ENCODE measurements around the gene ZNF888. TPM values are rescaled to one million over a fixed set of nuclear protein-coding genes. Genes with fewer than 3 reads are reported as not detected.
"Not testable (repeated sequence)": the region's sequence is repeated elsewhere in the genome, so short reads cannot be mapped to it uniquely, and the experiment has no call there.

The ZNF888 gene
- total RNA-seq, 1 donor, result 4.7 TPM

- DNase-seq (ENCODE audit: insufficient read length, low spot score, missing footprints), result no peak
- peaks cover 1% of the 10 kb centered on the region for H3K4me1 ChIP-seq (ENCODE audit: insufficient read depth, low read length)
- no peaks in the 10 kb centered on the region for H3K27me3 ChIP-seq (ENCODE audit: insufficient read depth, low read length)
- TF ChIP-seq CTCF (IDR thresholded peaks at IDR 0.05; ENCODE audit: extremely low read depth, low read depth, low read length), result no peak
- no peak overlapping the region for H2AFZ ChIP-seq (ENCODE audit: low read length)
- H3K27ac ChIP-seq (ENCODE audit: low read depth, low read length), result no peak overlapping the region
- no peaks in the 10 kb centered on the region for H4K20me1 ChIP-seq (ENCODE audit: insufficient read depth, low read length)
- H3K9me3 ChIP-seq (ENCODE audit: low read depth, low read length), result no peaks in the 10 kb centered on the region
- peaks cover 2% of the 10 kb centered on the region for H3K36me3 ChIP-seq (ENCODE audit: insufficient read depth, low read length)
- no peak overlapping the region for H3K4me3 ChIP-seq (ENCODE audit: insufficient read depth, low read length)
- H3K79me2 ChIP-seq (ENCODE audit: insufficient read depth, low read length), result peaks cover 3% of the 10 kb centered on the region
- no peak overlapping the region for H3K4me2 ChIP-seq (ENCODE audit: insufficient read depth, low read length)
These were observed 21.4 kb downstream of the ZNF888 start for GRCh38 chr19:52901842-52902241.

- H3K4me2 ChIP-seq (ENCODE audit: insufficient read depth, low read length); H3K4me1 ChIP-seq (ENCODE audit: insufficient read depth, low read length); H3K36me3 ChIP-seq (ENCODE audit: insufficient read depth, low read length); H3K27ac ChIP-seq (ENCODE audit: low read depth, low read length); H4K20me1 ChIP-seq (ENCODE audit: insufficient read depth, low read length); DNase-seq (ENCODE audit: insufficient read length, low spot score, missing footprints); H2AFZ ChIP-seq (ENCODE audit: low read length); H3K9me3 ChIP-seq (ENCODE audit: low read depth, low read length); H3K27me3 ChIP-seq (ENCODE audit: insufficient read depth, low read length); H3K4me3 ChIP-seq (ENCODE audit: insufficient read depth, low read length): not testable (repeated sequence)
- H3K79me2 ChIP-seq (ENCODE audit: insufficient read depth, low read length), result peaks cover 32% of the 10 kb centered on the region
These were observed 24.6 kb downstream of the ZNF888 start for GRCh38 chr19:52898596-52898995.

GRCh38 chr19:52898101-52898500 is 25.1 kb downstream of the ZNF888 start:
- H4K20me1 ChIP-seq (ENCODE audit: insufficient read depth, low read length), result no peaks in the 10 kb centered on the region
- peaks cover 7% of the 10 kb centered on the region for H3K4me1 ChIP-seq (ENCODE audit: insufficient read depth, low read length)
- peak overlapping the region; percentile 95 for H3K4me2 ChIP-seq (ENCODE audit: insufficient read depth, low read length)
- no peak for DNase-seq (ENCODE audit: insufficient read length, low spot score, missing footprints)
- H3K9me3 ChIP-seq (ENCODE audit: low read depth, low read length), result no peaks in the 10 kb centered on the region
- H2AFZ ChIP-seq (ENCODE audit: low read length), result peak overlapping the region; percentile 97
- no peaks in the 10 kb centered on the region for H3K27me3 ChIP-seq (ENCODE audit: insufficient read depth, low read length)
- no peak for TF ChIP-seq CTCF (IDR thresholded peaks at IDR 0.05; ENCODE audit: extremely low read depth, low read depth, low read length)
- peak overlapping the region; percentile 99 for H3K4me3 ChIP-seq (ENCODE audit: insufficient read depth, low read length)
- peaks cover 9% of the 10 kb centered on the region for H3K36me3 ChIP-seq (ENCODE audit: insufficient read depth, low read length)
- no peak overlapping the region for H3K27ac ChIP-seq (ENCODE audit: low read depth, low read length)
- peaks cover 36% of the 10 kb centered on the region for H3K79me2 ChIP-seq (ENCODE audit: insufficient read depth, low read length)

DNA sequence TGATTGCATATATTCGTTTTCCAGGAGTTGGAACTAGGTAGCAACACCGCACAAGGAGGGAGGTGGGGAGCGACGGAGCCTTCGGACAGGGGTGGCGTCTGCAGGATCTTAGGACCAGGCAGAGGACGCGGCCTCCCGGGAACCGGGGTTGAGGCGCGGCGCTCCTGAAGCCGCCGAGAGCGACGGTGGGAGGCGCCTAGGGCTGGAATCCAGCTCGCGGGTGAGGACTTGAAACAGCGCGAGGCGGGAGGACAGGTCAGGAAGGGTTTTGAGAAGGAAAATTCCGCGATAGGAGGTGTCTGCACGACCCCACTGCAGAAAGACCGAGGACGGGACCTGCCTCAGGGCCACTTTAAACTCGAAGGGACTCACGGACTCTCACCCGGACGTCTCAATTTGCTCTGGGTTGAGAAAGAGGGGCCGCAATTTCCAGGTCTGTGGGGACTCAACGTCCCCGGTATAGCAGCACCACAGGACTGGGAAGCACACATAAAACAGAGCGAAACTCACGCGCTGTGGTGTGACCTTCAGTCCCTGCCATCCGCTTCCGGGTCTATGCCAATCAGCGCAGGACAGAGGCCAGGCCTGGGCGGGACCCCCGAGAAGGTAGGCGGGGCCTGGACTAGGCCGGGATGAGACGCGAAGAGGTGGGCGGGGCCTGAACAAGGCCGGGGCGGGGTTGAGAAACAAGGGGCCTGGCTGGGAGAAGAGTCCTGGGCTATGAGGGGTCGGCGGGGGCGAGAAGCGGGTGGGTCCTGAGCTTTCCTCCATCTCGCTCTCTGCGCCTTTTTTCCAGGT is 25.9 kb downstream of the ZNF888 start, which contains the start of gene ZNF320:
TSS of gene ZNF320 (minus strand) at position 498 of the 798 bp plus-strand sequence. CDS start 7,380 bp downstream, outside the sequence.
- Histone ChIP-seq H3K4me2 (ENCODE audit: insufficient read depth, low read length) (peak within 1 kb of the TSS; percentile 95), H3K27me3 (ENCODE audit: insufficient read depth, low read length) (no peaks in the 10 kb centered on the region), H3K27ac (ENCODE audit: low read depth, low read length) (peak within 1 kb of the TSS; percentile 95), H3K4me1 (ENCODE audit: insufficient read depth, low read length) (peaks cover 7% of the 10 kb centered on the region), H3K36me3 (ENCODE audit: insufficient read depth, low read length) (peaks cover 9% of the 10 kb centered on the region), H2AFZ (ENCODE audit: low read length) (peak within 1 kb of the TSS; percentile 99), H4K20me1 (ENCODE audit: insufficient read depth, low read length) (no peaks in the 10 kb centered on the region), H3K9me3 (ENCODE audit: low read depth, low read length) (no peaks in the 10 kb centered on the region), H3K4me3 (ENCODE audit: insufficient read depth, low read length) (peak within 1 kb of the TSS; percentile 99), H3K79me2 (ENCODE audit: insufficient read depth, low read length) (peaks cover 36% of the 10 kb centered on the region)
- peak; percentile 98 for DNase-seq (ENCODE audit: insufficient read length, low spot score, missing footprints)
- no peak for TF ChIP-seq CTCF (IDR thresholded peaks at IDR 0.05; ENCODE audit: extremely low read depth, low read depth, low read length)

Measured in osteoblast (primary cell).